Measurements from ENCODE around the gene NHSL2.

The NHSL2 gene

DNA sequence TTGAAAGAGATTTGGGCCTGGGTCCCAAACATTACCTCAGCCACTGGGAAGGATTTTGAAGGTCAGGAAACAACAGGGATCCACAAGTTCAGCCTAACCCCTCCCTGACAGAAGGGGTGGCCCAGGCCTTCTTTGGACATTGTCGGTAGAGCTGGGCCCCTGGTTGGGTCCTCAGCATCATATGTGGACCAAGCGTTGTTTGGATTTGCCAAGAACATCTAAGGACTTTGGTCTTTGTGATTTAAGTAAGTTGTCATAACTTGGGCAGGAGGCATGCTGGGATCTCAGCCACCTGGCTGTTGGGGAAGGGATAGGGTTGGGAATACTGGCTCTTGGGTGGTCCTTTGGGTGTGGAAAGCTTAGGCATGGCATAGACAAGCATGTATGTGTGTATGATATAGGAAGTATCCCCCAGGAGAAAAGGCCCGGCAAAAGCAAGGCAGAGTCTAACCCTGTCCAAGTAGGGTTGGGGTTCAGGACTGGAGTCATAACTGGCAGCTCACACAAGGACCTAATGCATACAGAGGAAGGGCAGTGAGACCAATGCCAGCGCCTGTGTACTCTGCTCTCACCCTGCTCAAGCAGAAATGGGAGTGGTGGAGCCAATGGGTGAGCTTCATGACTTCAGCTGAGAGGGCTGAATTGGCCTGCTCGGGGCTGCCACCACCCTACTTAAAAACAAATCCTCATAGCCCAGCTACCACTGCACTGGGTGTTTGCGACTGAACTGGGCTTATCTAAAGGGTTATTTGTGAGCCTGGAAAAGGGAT is 118.2 kb downstream of the NHSL2 start:
- no peaks in the 10 kb centered on the region for H3K9me3 Mint-ChIP-seq
- no peaks in the 10 kb centered on the region for H3K27me3 Mint-ChIP-seq
- H3K36me3 Mint-ChIP-seq (ENCODE audit: insufficient read depth): no peaks in the 10 kb centered on the region
- DNase-seq (ENCODE audit: low spot score in 2 of 2) (no peak), ATAC-seq (replicated peaks; ENCODE audit: extremely low read depth, poor library complexity, severe bottlenecking) (no peak)
- H3K4me1 Mint-ChIP-seq: peaks cover 12% of the 10 kb centered on the region
- H3K27ac Mint-ChIP-seq (ENCODE audit: low read depth): no peak overlapping the region
- H3K4me3 Mint-ChIP-seq: no peak overlapping the region

DNA sequence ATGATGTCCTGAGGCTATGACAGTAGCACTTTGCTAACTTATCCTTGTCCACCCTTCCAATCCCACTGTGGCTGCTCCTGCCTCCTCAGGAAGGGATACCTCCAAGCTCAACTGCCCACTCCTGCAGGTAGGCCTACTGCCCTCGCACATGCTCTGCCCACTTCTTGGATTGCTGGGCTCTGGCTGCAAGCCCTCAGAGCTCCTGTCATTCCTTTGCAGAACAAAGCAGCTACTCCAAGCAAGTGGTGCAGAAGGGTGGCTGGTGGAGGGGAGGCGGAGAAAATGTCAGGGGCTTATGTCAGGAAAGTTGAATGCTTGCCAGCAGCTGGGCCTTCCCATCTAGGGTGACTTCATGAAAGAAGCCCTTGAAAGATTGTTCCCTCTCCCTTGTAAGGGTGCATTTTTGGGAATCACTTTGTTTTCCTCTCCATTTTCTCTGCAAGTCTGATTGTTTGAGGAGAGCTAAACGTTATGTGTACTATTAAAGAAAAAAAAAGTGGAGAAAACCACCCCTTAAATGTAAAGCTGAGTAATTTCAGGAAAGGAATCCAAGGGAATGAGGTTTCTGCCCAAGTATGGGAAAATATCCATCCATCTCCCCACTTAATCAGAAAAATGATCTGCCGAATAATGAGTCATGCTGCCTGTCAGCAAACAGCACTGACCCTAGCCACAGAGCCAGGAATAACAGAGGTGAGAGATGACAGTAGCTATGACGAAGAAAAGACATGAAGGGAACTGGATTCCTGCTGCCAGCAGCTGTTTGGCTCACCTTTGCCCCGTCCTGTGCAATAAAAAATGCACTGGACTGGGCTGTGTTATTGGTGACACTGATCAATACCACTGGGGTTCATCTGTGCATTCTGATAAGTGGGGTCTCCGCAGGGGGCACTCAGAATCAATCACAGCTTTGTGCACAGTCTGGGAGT is 119.1 kb downstream of the NHSL2 start:
- Mint-ChIP-seq H3K27me3 (no peaks in the 10 kb centered on the region), H3K4me3 (no peak overlapping the region), H3K4me1 (peaks cover 12% of the 10 kb centered on the region), H3K9me3 (no peaks in the 10 kb centered on the region), H3K36me3 (ENCODE audit: insufficient read depth) (no peaks in the 10 kb centered on the region), H3K27ac (ENCODE audit: low read depth) (no peak overlapping the region)
- no peak for ATAC-seq (replicated peaks; ENCODE audit: extremely low read depth, poor library complexity, severe bottlenecking)
- no peak for DNase-seq (ENCODE audit: low spot score in 2 of 2)

DNA sequence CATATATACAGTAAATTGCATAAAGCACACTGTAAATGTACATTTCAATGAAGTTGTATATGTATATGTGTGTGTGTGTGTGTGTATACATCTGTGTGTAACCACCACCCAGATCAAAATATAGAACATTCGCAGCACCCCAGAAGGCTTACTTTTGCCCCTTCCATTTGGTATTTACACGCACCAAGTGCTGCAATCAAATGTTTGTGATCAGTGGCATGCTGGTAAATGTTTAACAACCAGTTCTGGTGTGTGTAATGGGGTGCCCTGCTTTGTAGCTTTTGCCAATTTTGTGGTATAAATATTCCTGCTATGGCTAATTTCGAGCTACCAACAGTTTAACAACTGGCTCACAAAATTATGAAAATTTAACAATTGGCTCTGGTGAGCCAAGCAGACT is 119.8 kb downstream of the NHSL2 start:
- no peaks in the 10 kb centered on the region for H3K36me3 Mint-ChIP-seq (ENCODE audit: insufficient read depth)
- DNase-seq (ENCODE audit: low spot score in 2 of 2) (no peak), ATAC-seq (replicated peaks; ENCODE audit: extremely low read depth, poor library complexity, severe bottlenecking) (no peak)
- no peaks in the 10 kb centered on the region for H3K27me3 Mint-ChIP-seq
- no peaks in the 10 kb centered on the region for H3K9me3 Mint-ChIP-seq
- no peak overlapping the region for H3K27ac Mint-ChIP-seq (ENCODE audit: low read depth)
- peaks cover 12% of the 10 kb centered on the region for H3K4me1 Mint-ChIP-seq
- no peak overlapping the region for H3K4me3 Mint-ChIP-seq

DNA sequence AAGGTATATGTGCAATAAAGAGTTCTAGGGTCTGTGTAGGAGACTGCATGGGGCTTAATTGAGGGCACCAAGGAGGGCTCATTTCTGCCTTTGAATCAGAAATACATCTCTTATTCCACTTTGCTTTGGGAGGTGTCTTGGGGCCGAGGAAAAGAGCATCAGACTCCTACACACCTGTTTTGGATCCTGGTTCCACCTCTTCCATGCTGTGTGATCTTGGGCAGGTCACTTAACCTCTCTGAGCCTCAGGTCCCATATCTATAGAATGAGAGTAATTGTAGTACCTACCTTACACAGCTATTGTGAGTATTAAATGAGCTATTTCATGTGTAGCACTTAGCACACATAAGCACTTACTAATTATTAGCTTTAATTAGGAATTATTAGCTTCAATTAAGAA is 120.5 kb downstream of the NHSL2 start:
- H3K4me1 Mint-ChIP-seq: peaks cover 10% of the 10 kb centered on the region
- no peak for DNase-seq (ENCODE audit: low spot score in 2 of 2)

DNA sequence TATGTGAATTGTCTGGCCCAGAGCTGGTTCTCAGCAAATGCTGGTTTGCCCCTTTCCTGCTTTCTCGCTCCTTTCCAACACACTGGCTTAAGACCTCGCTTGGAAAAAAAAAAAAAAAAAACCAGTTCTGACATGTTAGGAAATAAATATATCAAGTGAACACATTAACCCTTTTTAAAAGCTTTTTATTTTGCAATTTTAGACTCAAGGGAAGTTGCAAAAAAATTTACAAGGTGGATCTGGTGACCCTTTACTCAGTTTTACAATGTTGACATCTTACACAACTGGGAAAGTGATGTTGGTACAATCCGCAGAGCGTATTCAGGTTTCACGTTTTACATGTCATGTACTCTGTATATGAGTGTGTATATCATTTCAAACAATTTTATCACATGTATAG is 121.0 kb downstream of the NHSL2 start:
- no peaks in the 10 kb centered on the region for H3K36me3 Mint-ChIP-seq (ENCODE audit: insufficient read depth)
- no peaks in the 10 kb centered on the region for H3K9me3 Mint-ChIP-seq
- no peak overlapping the region for H3K4me3 Mint-ChIP-seq
- no peak overlapping the region for H3K27ac Mint-ChIP-seq (ENCODE audit: low read depth)
- no peak for ATAC-seq (replicated peaks; ENCODE audit: extremely low read depth, poor library complexity, severe bottlenecking)
- DNase-seq (ENCODE audit: low spot score in 2 of 2): no peak
- peaks cover 4% of the 10 kb centered on the region for H3K4me1 Mint-ChIP-seq
- H3K27me3 Mint-ChIP-seq: no peaks in the 10 kb centered on the region

More for the DNA sequence above, 120.5 kb downstream of the NHSL2 start:
- H3K4me3 Mint-ChIP-seq: no peak overlapping the region
- H3K36me3 Mint-ChIP-seq (ENCODE audit: insufficient read depth): no peaks in the 10 kb centered on the region
- H3K27me3 Mint-ChIP-seq: no peaks in the 10 kb centered on the region
- no peak for ATAC-seq (replicated peaks; ENCODE audit: extremely low read depth, poor library complexity, severe bottlenecking)
- no peak overlapping the region for H3K27ac Mint-ChIP-seq (ENCODE audit: low read depth)
- H3K9me3 Mint-ChIP-seq: no peaks in the 10 kb centered on the region

DNA sequence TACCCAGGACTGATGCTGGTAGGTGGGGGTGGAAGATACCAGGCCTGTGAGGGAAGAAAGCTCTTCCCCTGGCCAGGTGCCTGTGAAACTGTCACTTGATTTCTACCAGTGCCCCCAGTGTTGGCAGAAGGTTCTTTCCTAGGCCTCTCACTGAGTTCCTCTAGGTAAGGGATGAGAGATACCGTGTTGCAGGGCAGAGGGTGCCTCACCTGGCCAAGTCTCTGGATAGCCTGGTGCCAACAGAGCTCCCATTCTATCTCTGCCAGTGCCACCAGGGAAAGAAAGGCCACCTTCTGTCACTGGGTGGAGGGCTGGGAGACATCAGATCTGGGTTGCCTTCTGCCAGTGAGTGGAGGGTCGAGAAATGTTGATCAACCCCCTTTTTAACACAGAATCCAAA is 127.0 kb downstream of the NHSL2 start:
- no peaks in the 10 kb centered on the region for H3K27me3 Mint-ChIP-seq
- no peak overlapping the region for H3K4me3 Mint-ChIP-seq
- H3K4me1 Mint-ChIP-seq: peaks cover 3% of the 10 kb centered on the region
- DNase-seq (ENCODE audit: low spot score in 2 of 2) (no peak), ATAC-seq (replicated peaks; ENCODE audit: extremely low read depth, poor library complexity, severe bottlenecking) (no peak)
- H3K27ac Mint-ChIP-seq (ENCODE audit: low read depth): no peak overlapping the region
- H3K9me3 Mint-ChIP-seq: no peaks in the 10 kb centered on the region
- H3K36me3 Mint-ChIP-seq (ENCODE audit: insufficient read depth): no peaks in the 10 kb centered on the region

DNA sequence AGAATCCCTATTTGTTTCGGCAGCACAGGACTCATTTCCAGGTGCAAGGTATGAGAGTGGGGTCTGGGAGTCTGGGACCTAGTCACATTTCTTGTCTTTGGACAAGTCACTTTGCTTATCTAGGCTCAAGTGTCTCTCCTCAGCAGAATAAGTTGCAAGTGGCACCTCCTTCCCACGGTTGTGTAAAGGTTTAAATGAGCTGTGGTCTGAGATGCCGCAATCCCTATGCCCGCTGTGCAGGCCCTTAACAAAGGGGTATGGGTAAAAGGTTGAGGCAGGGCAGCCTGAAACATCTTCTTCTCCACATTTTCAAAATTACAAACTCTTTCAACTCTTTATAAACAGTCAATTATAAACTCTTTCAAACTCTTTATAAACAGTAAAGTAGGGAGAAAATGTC is 127.4 kb downstream of the NHSL2 start:
- H3K27ac Mint-ChIP-seq (ENCODE audit: low read depth): no peak overlapping the region
- H3K27me3 Mint-ChIP-seq: no peaks in the 10 kb centered on the region
- H3K9me3 Mint-ChIP-seq: no peaks in the 10 kb centered on the region
- no peak for ATAC-seq (replicated peaks; ENCODE audit: extremely low read depth, poor library complexity, severe bottlenecking)
- H3K4me3 Mint-ChIP-seq: no peak overlapping the region
- no peaks in the 10 kb centered on the region for H3K36me3 Mint-ChIP-seq (ENCODE audit: insufficient read depth)
- no peak for DNase-seq (ENCODE audit: low spot score in 2 of 2)
- H3K4me1 Mint-ChIP-seq: peaks cover 7% of the 10 kb centered on the region

DNA sequence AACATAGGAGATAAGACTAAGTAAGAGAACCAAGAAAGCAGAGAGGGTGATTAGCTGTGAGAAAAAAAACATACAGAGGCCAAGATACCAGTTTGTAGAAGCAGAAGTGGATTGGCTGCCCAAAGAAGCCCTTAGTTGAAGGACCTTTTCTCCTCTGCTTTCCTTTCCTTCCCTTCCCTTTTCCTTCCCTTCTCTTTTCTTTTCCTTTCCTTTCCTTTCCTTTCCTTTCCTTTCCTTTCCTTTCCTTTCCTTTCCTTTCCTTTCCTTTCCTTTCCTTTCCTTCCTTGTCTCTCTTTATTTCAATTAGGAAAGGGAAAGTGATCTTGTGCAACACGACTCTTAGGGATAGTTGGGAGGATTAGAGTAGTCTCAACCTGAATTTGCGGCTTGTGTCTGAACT is 128.2 kb downstream of the NHSL2 start:
- DNase-seq (ENCODE audit: low spot score in 2 of 2): no peak
- H3K4me1 Mint-ChIP-seq: peaks cover 8% of the 10 kb centered on the region
- no peaks in the 10 kb centered on the region for H3K36me3 Mint-ChIP-seq (ENCODE audit: insufficient read depth)
- H3K27me3 Mint-ChIP-seq: no peaks in the 10 kb centered on the region
- no peaks in the 10 kb centered on the region for H3K9me3 Mint-ChIP-seq
- no peak overlapping the region for H3K4me3 Mint-ChIP-seq
- no peak for ATAC-seq (replicated peaks; ENCODE audit: extremely low read depth, poor library complexity, severe bottlenecking)
- H3K27ac Mint-ChIP-seq (ENCODE audit: low read depth): no peak overlapping the region

DNA sequence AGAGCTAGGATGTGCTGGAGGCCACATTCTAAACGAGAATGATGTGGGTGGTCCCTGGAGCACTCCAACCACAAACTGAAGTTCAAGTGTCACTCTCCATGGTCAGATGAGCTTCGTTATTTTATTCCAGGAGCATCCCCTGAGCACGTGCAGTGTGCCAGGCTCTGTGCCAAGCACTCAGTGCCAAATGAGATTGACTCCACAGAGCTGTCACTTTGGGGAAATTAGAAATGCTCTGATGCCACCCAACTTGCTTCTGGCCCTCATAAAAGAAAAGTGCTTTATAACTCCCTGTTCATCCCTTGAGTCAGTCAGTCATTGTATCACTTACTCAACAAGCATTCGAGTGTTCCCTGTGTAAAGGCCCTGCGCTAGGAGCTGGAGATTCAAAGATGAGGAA is 129.9 kb downstream of the NHSL2 start:
- Mint-ChIP-seq H3K4me1 (peaks cover 8% of the 10 kb centered on the region), H3K27ac (ENCODE audit: low read depth) (no peak overlapping the region), H3K36me3 (ENCODE audit: insufficient read depth) (no peaks in the 10 kb centered on the region), H3K4me3 (no peak overlapping the region), H3K27me3 (no peaks in the 10 kb centered on the region), H3K9me3 (no peaks in the 10 kb centered on the region)
- ATAC-seq (replicated peaks; ENCODE audit: extremely low read depth, poor library complexity, severe bottlenecking) (no peak), DNase-seq (ENCODE audit: low spot score in 2 of 2) (no peak)

DNA sequence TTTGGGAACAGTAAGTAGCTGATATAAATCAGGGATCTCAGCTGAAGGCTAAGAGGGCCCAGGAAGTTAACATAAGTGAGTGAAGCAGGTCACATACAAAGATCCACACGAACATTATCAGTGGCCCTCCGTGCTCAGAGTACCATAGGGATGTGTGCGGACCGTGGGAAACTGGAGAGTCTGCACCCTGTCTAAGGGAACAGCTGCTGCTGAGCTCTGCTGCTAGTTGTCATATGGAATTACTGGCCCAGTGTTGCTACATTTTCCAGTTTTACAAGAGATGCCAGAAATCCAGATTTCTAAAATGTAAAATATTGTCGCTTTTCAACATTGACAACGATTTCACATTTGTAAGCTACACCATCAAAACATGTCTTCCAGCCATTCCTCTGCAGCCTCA is 130.5 kb downstream of the NHSL2 start:
- Mint-ChIP-seq H3K27ac (ENCODE audit: low read depth) (no peak overlapping the region), H3K9me3 (no peaks in the 10 kb centered on the region), H3K4me1 (peaks cover 13% of the 10 kb centered on the region), H3K4me3 (no peak overlapping the region), H3K27me3 (no peaks in the 10 kb centered on the region), H3K36me3 (ENCODE audit: insufficient read depth) (no peaks in the 10 kb centered on the region)
- DNase-seq (ENCODE audit: low spot score in 2 of 2) (no peak), ATAC-seq (replicated peaks; ENCODE audit: extremely low read depth, poor library complexity, severe bottlenecking) (no peak)

DNA sequence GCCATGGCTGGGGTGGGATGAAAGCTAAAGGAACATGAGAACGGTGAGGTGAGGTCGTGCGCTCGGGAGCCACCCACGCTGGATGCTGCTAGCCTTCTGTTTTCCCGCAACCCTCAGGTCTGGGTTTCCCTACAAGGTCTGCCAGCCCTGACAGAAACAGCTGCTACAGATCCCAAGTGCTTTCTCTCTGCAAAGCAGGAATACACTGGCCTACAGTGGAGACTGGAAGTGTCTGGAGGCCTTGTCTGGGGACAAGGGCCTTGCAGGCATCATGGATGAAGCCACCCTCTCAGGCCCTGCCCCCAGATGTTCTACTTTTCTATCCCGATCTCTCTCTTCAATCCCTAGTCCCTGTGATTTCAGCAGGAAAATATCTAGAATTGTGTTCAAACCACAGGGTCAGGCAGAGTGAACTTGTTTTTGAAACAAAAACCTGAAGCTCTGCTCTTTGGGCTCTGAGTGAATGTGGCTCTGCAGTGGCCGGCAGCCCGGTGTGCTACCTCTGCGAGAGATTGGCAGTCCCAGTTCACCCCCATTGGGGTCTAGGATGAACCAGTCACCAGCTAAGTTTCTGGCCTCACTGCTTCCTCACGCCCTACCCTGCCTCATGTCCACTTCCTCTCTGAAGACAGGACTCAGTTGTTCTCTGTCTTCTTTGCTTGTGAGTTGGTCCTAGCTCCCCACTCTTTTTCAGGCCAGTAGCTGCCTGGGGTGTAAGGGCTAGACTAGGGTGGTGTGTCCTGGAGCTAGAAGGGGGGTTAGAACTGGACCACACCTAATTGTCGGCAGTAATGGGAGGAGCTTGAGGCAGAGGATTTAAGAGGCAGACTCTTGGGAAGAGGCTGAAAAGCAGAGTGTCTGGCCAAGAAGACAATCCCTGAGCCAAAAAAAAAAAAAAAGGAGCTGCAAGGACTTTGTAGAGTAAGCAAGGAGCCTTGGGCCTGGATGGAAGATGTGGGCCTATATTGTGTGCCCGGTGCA is 131.5 kb downstream of the NHSL2 start:
- no peak for DNase-seq (ENCODE audit: low spot score in 2 of 2)
- no peaks in the 10 kb centered on the region for H3K9me3 Mint-ChIP-seq
- peaks cover 20% of the 10 kb centered on the region for H3K4me1 Mint-ChIP-seq
- no peaks in the 10 kb centered on the region for H3K36me3 Mint-ChIP-seq (ENCODE audit: insufficient read depth)
- H3K4me3 Mint-ChIP-seq: no peak overlapping the region
- no peaks in the 10 kb centered on the region for H3K27me3 Mint-ChIP-seq
- H3K27ac Mint-ChIP-seq (ENCODE audit: low read depth): no peak overlapping the region
- no peak for ATAC-seq (replicated peaks; ENCODE audit: extremely low read depth, poor library complexity, severe bottlenecking)

DNA sequence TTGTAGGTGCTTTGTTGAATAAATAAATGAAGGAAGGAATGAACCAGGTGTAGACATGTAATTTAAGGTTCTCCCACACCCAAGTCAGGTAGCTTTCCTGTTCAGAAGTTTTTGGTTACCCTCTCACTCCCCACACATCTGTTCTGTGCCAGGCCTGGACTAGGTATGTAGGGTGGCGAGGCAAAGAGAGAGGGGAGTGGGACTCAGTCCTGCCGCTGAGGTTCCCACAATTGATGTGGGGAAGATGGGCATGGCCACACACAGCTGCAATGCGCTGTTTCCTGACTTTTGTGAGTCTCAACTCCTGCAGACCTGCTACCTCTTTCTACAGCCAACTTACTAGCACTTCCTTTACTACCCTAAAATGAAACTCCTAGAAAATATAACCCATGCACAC is 132.2 kb downstream of the NHSL2 start:
- DNase-seq (ENCODE audit: low spot score in 2 of 2) (no peak), ATAC-seq (replicated peaks; ENCODE audit: extremely low read depth, poor library complexity, severe bottlenecking) (no peak)
- H3K9me3 Mint-ChIP-seq: no peaks in the 10 kb centered on the region
- H3K4me1 Mint-ChIP-seq: peaks cover 26% of the 10 kb centered on the region
- H3K4me3 Mint-ChIP-seq: no peak overlapping the region
- H3K36me3 Mint-ChIP-seq (ENCODE audit: insufficient read depth): no peaks in the 10 kb centered on the region
- no peaks in the 10 kb centered on the region for H3K27me3 Mint-ChIP-seq
- no peak overlapping the region for H3K27ac Mint-ChIP-seq (ENCODE audit: low read depth)
